Natural killer cell (primary cell): ENCODE results near the gene SLC30A9. TPM values are rescaled to one million over a fixed set of nuclear protein-coding genes. Genes with fewer than 3 reads are reported as not detected.

Source experiments
- ATAC-seq, 3 donors: fragments of 150-1000 bp in 2 of 3; fragments of 200-7000 bp in 1 of 3; cut with Tn5 transposase; 1 replicate in 1 of 3; 2 replicates in 2 of 3; pipeline ENCODE4 v1.10.0; 2021; ENCODE audit warnings: mild to moderate bottlenecking in 2 of 3, moderate library complexity in 2 of 3
- DNase-seq, 2 donors: peaks; one replicate each; pipeline versions ENCODE4 v3.0.0 to v3.0.0-alpha.2; 2013 to 2021; ENCODE audit warnings: mixed read lengths in 1 of 2
- H3K27ac ChIP-seq: one replicate; pipeline ENCODE4 v1.5.1; 2013; ENCODE audit warnings: mild to moderate bottlenecking, low read length
- H3K27me3 ChIP-seq: one replicate; pipeline ENCODE4 v1.6.1; 2013; ENCODE audit warnings: low read length; ENCODE audit not compliant: control insufficient read depth, insufficient read depth
- H3K36me3 ChIP-seq: one replicate; pipeline ENCODE4 v1.6.1; 2013; ENCODE audit warnings: low read length; ENCODE audit not compliant: control insufficient read depth, insufficient read depth
- H3K4me1 ChIP-seq: one replicate; pipeline ENCODE4 v1.6.1; 2013; ENCODE audit warnings: low read length; ENCODE audit not compliant: control insufficient read depth, insufficient read depth
- H3K4me3 ChIP-seq: one replicate; pipeline ENCODE4 v1.5.1; 2013; ENCODE audit warnings: low read length
- H3K9me3 ChIP-seq: one replicate; pipeline ENCODE4 v1.6.1; 2013; ENCODE audit warnings: low read length; ENCODE audit not compliant: control insufficient read depth, insufficient read depth
- H3K27ac Mint-ChIP-seq, 2 donors: one replicate each; pipeline ENCODE4 v1.8.0; 2022; ENCODE audit warnings: mild to moderate bottlenecking in 2 of 2, mixed read lengths in 2 of 2, moderate library complexity in 1 of 2
- H3K27me3 Mint-ChIP-seq, 2 donors: one replicate each; pipeline ENCODE4 v1.8.0; 2022; ENCODE audit warnings: low read depth in 2 of 2, mixed read lengths in 2 of 2
- H3K36me3 Mint-ChIP-seq: one replicate; pipeline ENCODE4 v1.8.0; 2022; ENCODE audit warnings: mixed read lengths
- H3K4me1 Mint-ChIP-seq, 2 donors: one replicate each; pipeline ENCODE4 v1.8.0; 2022; ENCODE audit warnings: mixed read lengths in 2 of 2
- H3K4me3 Mint-ChIP-seq: one replicate; pipeline ENCODE4 v1.8.0; 2022; ENCODE audit warnings: mild to moderate bottlenecking, moderate library complexity, mixed read lengths
- H3K9me3 Mint-ChIP-seq, 2 donors: one replicate each; pipeline ENCODE4 v1.8.0; 2022; ENCODE audit warnings: mixed read lengths in 2 of 2
- CTCF ChIP-seq: fragments of 200-600 bp; IDR thresholded peaks from one replicate; pipeline ENCODE4 v1.8.0; 2022; ENCODE audit warnings: antibody characterized with exemption
- WGBS: methylation state at CpG from one replicate; pipeline ENCODE4 v1.1.7; 2013; ENCODE audit warnings: missing lambda C conversion rate; ENCODE audit not compliant: insufficient coverage; 5-methylcytosine and 5-hydroxymethylcytosine counted together
- intact Hi-C: fragments of 100-400 bp; cut with micrococcal nuclease; formaldehyde crosslinking; loops from one replicate; pipeline ENCODE4 v1.14.2; 2022
- total RNA-seq, 4 donors: library from RNA; stranded (reverse); fragments of 120-200 nt in 1 of 4; gene quantifications; one replicate each; pipeline versions ENCODE4 v1.2.3 to v1.2.4, GENCODE V29; 2013 to 2022

The SLC30A9 gene
- total RNA-seq, 3 donors from 2014 or later (not counting 1 experiment from before 2014, with no cell fraction given) = 22.2 to 23.1 (median 22.8) TPM

- TF ChIP-seq CTCF = no peak
- no peaks in the 10 kb centered on the region for H3K9me3 Mint-ChIP-seq
- intact Hi-C loops = no loop called here
- no peak overlapping the region for H3K27ac Mint-ChIP-seq
- ATAC-seq (no peak), DNase-seq (no peak)
- Histone ChIP-seq H3K27ac (no peak overlapping the region), H3K27me3 (no peaks in the 10 kb centered on the region), H3K4me3 (no peak overlapping the region), H3K36me3 (no peaks in the 10 kb centered on the region), H3K4me1 (no peaks in the 10 kb centered on the region), H3K9me3 (no peaks in the 10 kb centered on the region)
- 75% methylated on average over 1 of the region's 1 CpG for WGBS
- H3K4me1 Mint-ChIP-seq = no peaks in the 10 kb centered on the region
- H3K27me3 Mint-ChIP-seq = no peaks in the 10 kb centered on the region
- H3K36me3 Mint-ChIP-seq = no peaks in the 10 kb centered on the region
- no peak overlapping the region for H3K4me3 Mint-ChIP-seq
These were observed 142.7 kb downstream of the SLC30A9 start for GRCh38 chr4:42133006-42133405.

GRCh38 chr4:42136371-42136770 is 146.0 kb downstream of the SLC30A9 start:
- TF ChIP-seq CTCF = no peak
- no peak overlapping the region for H3K4me3 ChIP-seq
- Mint-ChIP-seq H3K4me3 (no peak overlapping the region), H3K27ac (no peak overlapping the region), H3K9me3 (no peaks in the 10 kb centered on the region), H3K27me3 (no peaks in the 10 kb centered on the region), H3K4me1 (no peaks in the 10 kb centered on the region), H3K36me3 (no peaks in the 10 kb centered on the region)
- no peak for DNase-seq
- no peaks in the 10 kb centered on the region for H3K27me3 ChIP-seq
- no peaks in the 10 kb centered on the region for H3K4me1 ChIP-seq
- no peaks in the 10 kb centered on the region for H3K9me3 ChIP-seq
- intact Hi-C loops = no loop called here
- 85% methylated on average over 3 of the region's 3 CpGs for WGBS
- H3K27ac ChIP-seq = no peak overlapping the region
- no peaks in the 10 kb centered on the region for H3K36me3 ChIP-seq
- ATAC-seq = no peak

Other genes starting within 250 kb of the SLC30A9 start
- not detected for gene PHOX2B, start 241.8 kb upstream of the SLC30A9 start, total RNA-seq
- gene TMEM33, start 55.1 kb upstream of the SLC30A9 start, total RNA-seq = 10 to 100 TPM; 30.3 to 37.4 (median 33.5) TPM
- gene DCAF4L1, start 8.8 kb upstream of the SLC30A9 start, total RNA-seq = under 1 TPM; 0.16 to 0.48 (median 0.32) TPM
- under 1 TPM; 0.23 to 0.45 (median 0.43) TPM for gene BEND4, start 162.1 kb downstream of the SLC30A9 start, total RNA-seq